HG02678 (cell line): Measurements from ENCODE around the gene PSME3IP1.
A peak's percentile ranks its signal among the peaks of the same experiment; 100 is the strongest.
"Not testable (repeated sequence)": the region's sequence is repeated elsewhere in the genome, so short reads cannot be mapped to it uniquely, and the experiment has no call there.

ENCODE experiments used
- ATAC-seq: cut with Tn5 transposase; IDR thresholded peaks from one replicate; pipeline ENCODE4 v1.9.1; 2021; ENCODE audit warnings: mild to moderate bottlenecking, moderate library complexity; ENCODE audit not compliant: unreplicated experiment

Gene PSME3IP1

DNA sequence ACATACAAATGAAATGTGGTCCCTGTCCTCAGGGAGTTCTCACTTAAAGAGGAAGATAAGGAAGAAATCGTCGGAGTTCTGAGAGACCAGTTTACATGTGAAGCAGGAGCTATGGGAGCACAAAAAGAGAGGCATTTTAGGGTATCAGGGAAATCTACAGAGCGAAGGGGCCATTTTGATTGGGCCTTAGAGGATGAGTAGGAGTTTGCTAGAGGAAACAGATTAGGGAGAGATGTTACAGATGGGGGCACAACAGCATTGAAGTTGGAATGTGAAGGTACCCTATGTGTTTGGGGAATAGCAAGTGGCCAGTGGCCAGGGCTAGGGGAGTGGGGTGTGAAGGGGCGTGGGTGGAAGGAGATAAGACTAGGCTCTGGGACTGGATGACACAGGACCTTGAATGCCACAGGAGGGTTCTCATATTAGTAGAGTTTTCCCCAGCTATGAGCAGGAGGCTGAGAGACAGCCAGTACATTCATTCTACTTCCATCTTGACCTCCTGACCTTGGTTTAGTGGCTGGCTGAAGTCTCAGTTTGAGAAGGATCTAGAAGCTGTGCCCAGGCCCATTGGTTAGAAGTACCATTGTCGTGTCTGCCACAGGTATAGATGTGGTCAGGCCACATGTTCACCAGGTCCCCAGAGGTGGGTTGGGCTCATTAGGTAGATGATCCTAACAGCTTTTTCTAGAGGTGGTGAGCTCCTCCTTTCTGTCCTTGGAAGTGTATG is 58.6 kb downstream of the PSME3IP1 start:
- peak; percentile 57 for ATAC-seq

DNA sequence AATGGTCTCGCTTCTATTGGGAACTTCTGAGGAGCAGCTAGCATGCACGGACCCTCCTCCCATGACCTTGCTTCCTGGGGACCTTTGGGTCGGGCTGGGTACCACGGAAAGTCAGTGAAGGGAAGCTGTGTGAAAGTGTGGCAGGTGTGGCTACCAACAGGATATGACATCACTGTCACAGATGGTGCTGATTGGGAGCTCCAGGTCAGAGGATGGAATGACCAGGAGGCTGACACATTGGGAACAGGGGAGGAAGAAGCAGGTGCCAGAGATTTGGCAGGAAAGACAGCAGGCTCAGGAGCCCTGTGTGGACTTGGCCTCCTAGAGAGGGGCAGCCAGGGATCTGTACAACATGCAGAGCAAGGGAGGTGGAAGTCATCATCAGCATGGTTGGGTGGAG is 59.4 kb downstream of the PSME3IP1 start:
- no peak for ATAC-seq

DNA sequence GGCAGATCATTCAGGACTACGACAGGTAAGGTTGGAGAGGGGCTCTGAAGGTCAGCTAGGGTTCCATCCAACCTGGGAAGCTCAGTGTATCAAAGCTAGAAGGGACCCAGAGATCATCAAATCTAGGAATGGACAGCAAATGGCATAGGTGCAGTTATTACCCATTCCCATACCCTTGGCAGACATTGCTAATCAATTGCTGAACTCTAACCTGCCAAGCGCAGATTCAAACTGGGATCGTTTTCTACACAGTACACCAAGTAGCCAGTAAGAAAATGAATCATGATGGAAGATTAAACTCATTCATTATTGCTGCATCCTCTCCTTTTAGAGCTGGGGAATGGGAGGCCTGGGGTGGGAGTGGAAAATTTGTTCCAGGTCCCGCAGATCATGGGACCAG is 59.9 kb downstream of the PSME3IP1 start:
- no peak for ATAC-seq

DNA sequence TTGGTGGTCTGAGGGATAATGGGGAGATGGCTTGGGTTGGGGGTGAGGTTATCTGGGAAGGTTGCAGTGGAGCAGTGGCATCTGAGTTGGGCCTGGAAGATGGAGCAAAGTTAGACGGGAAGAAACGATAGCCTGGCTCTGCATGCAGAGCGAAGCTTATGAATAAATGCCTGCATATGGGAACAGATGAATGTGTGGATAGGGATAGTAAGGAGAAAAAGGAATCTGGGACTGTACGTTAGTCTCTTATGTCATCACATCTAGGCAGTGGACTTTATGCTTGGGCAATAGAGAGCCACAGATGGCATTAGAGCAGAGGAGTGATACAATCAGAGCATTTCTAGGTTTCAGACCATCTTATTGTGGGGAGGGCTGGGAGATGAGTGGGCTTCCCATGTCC is 60.5 kb downstream of the PSME3IP1 start:
- ATAC-seq, result no peak

DNA sequence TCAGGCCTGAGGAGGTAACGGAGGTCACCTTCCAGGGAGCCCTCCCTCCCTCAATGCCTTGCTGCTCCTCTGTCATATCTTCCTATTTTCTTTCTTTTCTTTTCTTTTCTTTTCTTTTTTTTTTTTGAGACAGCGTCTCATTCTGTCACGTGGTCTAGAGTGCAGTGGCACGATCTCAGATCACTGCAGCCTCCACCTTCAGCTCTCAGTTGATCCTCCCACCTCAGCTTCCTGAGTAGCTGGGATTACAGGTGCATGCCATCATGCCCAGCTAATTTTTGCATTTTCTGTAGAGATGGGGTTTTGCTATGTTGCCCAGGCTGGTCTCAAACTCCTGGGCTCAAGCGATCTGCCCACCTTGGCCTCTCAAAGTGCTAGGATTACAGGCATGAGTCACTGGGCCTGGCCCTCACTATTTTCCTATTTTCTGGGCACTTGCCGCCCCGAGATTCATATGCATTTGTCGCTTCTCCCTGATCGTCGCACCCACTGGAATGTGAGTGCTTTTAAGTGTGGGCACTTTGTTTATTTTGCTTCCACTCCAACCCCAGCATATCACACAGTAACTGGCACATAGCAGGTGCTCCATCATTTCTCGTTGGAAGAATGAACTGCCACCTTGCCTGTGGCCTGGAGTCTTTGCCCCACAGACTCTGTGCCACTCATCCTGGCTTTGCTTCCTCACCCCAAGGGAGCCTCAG is 61.7 kb downstream of the PSME3IP1 start:
- ATAC-seq, result no peak

DNA sequence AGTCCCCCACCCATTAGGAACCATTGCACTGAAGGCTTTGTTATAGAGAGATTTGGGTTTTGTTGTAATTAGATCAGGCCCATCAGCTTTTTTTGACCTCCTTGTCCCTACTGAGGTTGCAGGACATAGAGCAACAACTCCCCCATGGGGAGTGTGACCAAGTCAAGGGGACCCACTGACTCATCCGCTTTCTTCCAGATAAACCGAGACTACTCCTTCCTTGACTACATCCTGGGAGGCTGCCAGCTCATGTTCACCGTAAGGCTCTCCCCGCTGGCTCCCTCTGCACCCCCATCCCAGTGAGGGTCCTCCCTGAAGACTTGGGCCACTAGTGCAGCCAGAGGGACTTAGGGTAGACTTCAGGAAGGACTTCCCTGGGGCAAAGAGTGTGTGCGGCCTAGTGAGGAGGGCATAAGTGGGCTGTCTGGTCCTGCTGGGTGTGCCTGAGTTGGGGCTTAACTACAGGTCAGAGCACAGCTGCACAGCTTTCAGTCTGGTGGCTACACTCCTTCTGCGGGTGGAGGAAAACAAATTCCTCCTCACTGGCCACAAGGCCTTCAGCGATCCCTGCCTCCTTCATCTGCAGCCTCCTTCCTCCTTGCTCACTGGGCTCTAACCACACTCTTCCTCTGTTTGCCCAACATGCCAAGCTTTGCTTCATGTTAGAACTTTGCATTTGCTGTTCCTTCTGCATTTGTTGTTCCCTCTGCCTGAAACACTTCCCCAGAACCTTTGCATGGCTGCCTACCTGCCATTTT is 62.4 kb downstream of the PSME3IP1 start:
- ATAC-seq, result no peak

DNA sequence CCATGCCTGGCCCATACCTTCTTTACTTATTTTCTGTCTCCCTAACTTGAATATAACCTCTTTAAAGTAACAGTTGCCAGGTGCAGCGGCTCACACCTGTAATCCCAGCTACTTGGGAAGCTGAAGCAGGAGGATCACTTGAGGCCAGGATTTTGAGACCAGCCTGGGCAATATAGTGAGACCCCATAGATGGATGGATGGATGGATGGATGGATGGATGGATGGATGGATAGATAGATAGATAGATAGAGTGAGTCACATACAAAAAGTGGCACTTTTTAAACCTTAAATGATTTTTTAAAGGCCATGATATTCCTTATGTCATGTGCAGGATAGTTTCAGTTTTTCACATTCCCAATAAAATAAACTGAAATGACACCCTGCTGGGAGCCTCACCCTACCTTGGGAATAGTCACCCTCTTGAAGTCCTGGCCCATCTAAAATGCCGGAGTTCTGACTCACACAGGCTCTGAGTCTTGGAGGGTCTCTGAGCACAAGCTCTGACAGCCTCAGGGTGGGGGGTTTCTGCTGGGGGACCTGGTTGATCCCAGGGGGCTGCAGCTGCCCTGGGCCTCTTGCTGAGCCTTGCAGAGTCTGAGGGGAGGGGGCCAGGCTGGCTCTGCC is 67.3 kb downstream of the PSME3IP1 start:
- ATAC-seq, result no peak

DNA sequence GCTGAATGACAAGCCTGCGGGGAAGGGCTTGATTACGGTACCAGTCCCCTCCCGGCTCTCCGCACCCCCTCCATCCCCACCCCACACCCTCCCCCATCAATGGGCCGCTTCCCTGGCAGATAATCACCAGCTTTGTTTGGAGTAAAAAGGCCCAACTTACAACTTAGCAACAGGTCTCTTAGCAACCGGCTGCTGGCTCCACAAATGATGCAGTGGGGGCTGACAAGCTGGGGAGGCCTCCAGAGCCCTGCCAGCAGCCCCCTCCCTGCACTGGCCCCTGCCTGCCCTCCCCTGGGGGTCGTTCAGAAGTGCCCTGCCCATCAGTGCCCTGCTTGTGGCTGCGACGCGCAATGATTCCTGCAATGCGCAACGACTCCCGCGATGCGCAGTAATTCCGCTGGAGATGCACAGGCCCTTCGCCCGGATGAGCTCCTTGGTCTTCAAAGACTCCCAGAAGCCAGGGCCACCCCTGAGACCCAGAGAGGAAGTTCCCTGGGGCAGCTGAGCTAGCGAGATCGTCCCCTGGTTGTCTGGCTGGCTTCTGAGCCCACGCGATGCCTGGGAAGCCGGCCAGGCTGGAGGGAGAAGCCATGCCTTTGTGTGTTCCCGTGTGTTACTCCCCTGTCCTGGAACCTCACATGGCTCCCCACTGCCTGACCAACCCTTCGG is 70.2 kb downstream of the PSME3IP1 start:
- ATAC-seq, result no peak

DNA sequence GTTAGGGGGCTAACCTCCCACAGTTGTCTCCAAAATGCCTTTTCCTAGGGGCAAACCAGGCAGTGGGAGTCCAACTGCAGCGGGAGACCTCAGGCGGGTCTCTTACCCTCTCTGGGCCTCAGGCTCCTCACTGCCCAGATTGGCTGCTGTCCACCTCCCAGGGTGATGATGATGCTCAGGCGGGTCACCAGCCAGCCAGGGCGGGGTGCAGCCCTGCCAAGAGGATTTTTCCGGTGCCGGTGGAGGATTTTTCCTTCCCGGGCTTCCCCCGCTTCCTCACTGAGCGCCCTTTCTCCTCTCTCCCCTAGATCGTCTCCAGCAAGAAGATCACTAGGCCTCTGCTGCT is 70.7 kb downstream of the PSME3IP1 start:
- ATAC-seq, result no peak

DNA sequence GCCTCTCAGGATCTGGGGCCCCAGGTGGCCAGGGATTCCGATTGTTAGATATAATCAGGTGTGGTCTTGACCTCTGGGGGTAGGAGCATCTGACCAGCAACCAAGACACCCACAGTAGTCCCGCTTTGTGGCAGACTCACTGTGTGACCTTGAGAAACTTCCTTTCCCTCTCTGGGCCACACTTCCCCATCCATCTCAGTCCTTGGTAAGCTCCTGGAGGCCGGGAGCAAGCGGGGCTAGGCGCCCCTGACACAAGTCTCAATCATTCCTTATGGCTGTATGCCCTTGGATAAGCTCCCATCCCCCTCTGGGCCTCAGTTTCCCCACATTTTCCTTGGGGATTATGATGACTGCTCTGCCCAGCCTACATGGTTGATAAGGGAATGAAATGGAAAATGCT is 72.2 kb downstream of the PSME3IP1 start:
- ATAC-seq, result no peak

DNA sequence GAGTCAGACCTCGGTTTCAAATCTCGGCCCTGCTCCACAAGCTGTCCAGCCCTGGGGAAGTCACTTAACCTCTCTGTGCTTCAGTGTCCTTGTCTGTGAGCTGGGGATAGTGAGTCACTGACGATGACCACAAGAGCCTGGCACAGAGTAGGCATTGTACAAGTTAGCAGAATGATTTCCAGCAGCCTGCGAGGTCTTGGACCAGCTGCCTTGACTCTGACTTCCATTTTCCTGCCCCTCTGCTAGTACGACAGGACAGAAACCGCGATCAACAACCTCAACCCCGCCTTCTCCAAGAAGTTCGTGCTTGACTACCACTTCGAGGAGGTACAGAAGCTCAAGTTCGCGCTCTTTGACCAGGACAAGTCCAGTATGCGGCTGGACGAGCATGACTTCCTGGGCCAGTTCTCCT is 72.8 kb downstream of the PSME3IP1 start:
- no peak for ATAC-seq

DNA sequence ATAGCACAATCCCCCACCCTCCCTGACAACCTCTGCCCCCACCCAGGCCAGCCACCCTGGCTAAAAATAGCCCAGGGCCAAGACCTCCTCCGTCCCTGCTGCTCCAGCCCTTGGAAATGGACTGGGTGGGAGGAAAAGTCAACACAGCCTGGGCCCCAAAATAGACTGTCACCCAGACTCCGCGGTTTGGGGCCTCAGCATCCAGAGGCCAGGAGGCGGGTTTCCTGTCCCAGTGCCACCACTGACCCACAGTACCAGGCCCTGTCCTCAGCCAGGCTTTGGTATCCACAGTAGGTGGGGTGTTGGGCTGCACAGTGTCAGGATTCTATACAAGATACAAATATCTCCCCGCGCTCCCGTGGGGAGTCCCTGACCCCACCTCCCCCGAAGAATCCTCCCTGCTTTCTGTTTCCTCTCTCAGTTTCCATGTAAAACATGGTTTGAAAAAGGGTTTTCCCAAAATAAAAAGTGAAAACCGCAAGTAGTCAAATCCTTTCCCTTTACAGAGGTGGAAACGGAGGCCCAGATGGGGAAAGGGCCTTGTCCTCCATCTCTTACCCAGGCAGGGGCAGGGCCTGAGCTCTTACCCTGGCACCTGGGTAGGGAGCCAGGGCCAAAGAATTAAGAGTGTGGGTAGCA is 73.3 kb downstream of the PSME3IP1 start:
- ATAC-seq, result no peak

DNA sequence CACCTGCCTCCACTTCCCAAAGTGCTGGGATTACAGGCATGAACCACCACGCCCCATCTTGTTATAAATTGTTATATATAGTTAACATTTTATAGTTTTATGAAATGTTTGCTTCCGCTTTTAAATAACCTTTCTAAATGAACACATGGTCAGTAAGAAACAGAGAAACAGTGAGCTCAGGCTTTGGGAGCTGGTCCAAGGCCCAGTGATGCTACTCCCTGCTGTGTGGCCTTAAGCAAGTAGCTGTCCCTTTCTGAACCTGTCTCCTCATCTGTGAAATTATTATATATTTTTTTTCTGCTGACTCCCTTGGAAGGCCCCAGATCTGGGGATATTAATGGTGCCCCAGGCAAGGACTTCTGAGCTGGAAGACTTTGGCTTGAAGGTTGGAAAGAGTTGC is 74.4 kb downstream of the PSME3IP1 start:
- no peak for ATAC-seq

DNA sequence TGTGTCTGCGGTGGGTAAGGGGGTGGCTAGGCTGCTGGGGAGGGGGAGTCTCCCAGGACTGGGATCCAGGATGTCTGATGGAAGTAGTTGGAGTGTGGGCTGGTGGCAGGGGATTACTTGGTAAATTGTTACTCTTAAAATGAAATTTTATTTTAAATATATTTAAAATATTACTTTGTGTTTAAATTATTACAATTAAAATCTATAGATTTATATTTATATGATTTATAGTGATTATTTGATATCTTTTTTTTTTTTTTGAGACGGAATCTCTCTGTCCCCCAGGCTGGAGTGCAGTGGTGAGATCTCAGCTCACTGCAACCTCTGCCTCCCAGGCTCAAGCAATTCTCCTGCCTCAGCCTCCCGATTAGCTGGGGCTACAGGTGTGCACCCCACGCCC is 74.9 kb downstream of the PSME3IP1 start:
- ATAC-seq, result no peak

DNA sequence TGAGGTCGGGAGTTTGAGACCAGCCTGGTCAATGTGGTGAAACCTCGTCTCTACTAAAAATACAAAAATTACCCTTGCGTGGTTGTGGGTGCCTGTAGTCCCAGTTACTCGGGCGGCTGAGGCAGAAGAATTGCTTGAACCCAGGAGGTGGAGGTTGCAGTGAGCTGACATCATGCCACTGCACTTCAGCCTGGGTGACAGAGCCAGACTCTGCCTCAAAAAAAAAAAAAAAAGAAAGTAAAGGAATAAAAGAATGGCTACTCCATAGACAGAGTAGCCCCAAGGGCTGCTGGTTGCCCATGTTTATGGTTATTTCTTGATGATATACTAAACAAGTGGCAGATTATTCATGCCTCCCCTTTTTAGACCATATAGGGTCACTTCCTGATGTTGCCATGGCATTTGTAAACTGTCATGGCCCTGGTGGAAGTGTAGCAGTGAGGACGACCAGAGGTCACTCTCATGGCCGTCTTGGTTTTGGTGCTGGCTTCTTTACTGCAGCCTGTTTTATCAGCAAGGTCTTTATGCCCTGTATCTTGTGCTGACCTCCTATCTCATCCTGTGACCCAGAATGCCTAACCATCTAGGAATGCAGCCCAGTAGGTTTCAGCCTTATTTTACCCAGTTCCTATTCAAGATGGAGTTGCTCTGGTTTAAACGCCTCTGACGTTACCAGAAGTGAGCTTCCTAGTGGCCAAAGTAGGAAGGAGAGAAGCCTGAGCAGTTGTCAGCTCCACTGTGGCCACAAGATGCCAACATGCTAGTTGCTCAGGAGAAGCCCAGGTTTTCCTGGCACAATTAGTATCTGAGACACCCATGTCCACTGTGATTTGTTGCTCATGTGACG is 76.4 kb downstream of the PSME3IP1 start:
- ATAC-seq, result not testable (repeated sequence)

DNA sequence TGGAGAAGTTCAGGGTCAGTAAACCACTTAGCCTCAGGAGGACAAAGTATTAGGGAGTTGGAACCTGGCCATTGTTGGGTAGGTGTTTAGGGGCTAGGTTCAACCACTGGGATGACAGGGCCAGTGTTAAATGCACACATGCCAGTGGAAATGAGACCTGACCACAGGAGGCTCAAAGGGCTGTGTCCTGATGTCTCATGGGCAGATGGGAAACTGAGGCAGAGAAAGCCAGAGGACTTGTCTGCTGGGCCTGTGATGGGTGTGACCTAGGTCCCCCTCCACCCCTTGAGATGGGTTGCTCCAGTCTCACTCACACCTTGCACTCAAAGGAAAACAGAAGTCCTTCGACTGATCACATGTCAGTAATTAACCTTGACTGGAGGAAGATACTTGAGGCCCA is 77.4 kb downstream of the PSME3IP1 start:
- no peak for ATAC-seq

DNA sequence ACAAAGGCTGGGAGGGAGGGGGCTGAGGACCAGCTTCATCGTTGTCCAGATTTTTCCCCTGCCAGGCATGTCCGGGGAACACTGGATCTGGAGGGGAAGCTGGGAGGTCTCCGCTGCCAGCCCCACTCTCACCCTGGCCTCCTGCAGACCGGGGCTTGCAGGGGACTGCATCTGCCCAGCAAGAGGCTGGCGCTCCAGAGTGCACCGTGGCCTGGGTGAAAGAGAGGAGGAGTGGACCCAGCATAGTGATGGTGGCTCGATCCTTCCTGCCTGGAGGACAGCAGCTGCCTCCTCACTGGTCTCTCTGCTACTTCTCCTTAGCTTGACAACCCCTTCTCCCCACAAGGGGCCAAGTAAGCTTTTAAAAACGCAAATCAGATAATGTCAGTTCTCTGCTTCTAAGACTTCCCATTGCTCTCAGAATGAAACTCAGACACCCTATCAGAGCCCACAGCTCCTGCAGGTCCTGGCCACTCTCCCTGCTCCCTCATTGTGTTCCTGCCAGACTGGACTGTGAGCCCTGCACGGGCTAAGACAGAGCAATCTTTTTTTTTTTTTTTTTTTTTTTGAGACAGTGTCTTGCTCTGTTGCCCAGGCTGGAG is 78.4 kb downstream of the PSME3IP1 start:
- ATAC-seq, result no peak

DNA sequence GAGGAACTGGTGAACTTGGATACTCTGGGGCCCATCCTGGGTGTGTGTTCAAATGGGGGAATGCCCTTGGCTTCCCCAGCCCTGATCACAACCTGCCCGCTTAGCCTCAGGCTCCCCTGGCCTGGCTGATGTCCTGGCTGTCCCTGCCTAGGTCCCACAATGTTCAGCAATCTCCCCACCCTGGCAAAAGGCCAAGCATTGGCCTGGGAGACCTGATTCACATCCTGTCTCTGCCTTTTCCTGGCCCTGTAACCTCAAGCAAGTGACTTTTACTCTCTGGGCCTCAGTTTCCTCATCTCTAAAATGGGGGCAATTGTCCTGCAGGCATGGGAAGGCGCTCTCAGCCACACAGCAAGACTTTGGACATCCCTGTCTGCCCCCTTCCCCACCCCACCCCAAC is 79.1 kb downstream of the PSME3IP1 start:
- ATAC-seq, result no peak

DNA sequence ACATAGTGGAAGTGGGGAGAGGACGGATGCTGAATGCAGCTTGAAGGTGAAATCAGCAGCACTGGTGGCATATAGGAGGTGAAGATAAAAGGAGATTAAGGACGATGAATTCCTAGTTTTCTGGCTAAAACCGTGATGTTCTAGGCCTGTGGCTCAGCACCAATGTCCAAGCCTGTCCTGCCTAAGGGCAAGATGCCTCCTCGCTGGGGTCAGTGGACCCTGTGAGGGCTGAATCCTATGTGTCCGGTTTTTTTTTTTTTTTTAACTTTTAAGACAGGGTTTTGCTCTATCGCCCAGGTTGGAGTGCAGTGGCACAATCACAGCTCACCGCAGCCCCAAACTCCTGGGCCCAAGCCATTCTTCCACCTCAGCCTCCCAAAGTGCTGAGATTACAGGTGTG is 80.7 kb downstream of the PSME3IP1 start:
- ATAC-seq, result no peak
